HG03520 (cell line): ENCODE results near the gene EZH1.
"Not testable (repeated sequence)": the region's sequence is repeated elsewhere in the genome, so short reads cannot be mapped to it uniquely, and the experiment has no call there.

Source experiments
- ATAC-seq: cut with Tn5 transposase; IDR thresholded peaks from one replicate; pipeline ENCODE4 v1.9.1; 2021; ENCODE audit warnings: mild to moderate bottlenecking, moderate library complexity; ENCODE audit not compliant: unreplicated experiment

Gene EZH1

DNA sequence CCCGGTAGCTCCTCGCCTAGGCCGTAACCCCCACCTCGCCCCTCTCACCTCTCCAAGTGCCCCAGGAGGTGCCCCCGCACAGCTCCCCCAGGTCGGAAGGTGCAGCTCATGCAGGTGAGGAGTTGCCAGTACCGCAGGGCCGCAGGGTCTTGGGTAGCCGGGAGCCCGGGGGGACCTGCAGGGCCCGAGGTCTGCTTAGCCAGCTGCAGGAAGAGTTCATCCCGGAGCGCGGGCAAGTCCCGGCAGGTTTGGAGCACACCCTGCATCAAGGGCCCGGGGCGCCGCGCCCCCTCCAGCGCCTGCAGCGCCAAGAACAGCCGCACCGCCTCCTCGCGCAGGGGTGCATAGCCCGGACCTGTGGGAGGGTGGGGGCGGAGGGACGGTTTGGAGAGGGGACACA is 72.8 kb downstream of the EZH1 start:
- ATAC-seq, result no peak

DNA sequence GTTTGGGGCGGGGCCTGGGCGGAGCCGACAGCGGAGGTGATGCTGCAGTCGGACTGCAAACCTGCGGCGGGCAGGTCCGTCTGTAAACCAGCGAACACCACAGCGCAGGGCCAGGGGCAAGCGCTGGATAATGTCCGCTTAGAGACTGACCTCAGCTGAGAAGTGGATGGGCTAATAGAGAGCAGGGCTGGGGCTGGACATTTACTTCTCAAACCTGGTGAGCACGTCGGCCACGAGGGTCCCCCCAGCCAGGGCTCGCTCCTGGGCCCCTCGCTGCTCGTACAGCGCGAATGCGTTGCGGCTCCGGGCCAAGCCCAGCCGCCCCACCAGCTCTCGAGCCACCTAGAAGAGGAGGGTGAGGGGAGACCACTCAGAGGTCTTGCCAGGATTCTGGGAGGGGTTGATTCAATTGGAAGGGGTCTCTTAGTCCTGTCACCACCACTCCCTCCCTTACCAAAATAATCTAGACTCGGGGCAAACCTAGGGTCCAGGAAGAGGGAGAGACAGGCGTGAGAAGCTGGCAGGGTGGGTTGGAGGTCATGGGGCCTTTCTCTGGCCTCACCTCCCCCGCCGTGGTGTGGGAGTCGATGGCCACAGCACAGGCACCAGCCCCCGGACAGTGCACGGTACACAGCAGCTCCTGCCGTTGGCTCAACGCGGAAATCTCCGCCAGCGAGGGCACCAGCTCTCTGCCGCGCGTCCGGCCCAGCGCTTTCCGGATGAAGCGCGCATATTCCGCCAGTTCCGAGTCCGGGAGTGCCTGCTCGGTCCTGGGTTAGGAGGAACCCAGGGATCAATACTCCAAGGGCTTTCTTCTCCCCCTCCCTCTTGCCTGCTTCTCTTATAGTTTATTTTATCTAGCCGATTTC is 73.8 kb downstream of the EZH1 start:
- no peak for ATAC-seq

DNA sequence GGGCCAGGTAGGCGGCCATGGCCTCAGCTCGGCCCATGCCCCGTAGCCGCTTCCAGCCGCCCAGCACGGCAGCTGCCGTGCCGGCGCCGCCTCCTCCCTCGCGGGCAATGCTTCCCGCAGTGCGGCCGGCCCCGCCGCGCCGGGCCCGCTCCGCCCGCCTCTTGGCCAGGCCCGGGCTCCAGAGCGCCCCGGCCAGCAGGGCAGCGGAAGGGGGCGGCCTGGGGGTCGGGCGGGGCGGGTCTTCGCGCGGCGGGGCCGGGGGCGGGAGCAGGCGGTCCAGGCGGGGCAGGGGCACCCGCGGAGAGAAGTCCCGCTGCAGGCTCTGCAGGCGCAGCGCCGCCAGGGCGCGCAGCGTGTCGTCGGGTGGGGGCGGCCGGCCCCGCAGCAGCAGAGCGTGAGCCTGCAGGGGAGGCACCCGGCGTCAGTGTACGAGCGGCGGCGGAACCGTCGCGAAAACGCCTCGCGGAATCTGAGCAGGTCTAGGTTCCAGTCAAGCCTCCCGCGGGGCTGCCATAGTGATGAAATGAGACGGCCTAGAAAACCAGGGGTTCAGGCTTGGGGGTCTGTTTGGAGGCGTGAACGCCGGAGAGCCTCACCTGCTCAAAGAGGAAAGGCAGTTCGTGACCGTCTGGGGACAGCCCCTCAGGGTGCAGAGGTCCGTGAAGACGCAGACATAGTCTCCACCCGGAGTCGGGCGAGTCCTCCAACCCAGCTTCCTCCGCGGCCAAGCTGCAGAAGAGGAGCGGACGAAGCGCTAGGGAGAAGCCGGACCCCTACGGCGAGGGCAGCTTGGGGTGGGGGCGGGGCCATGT is 74.7 kb downstream of the EZH1 start:
- ATAC-seq, result no peak

- no peak for ATAC-seq
Observed at GRCh38 chr17:42669705-42669976, 75.2 kb downstream of the EZH1 start.

DNA sequence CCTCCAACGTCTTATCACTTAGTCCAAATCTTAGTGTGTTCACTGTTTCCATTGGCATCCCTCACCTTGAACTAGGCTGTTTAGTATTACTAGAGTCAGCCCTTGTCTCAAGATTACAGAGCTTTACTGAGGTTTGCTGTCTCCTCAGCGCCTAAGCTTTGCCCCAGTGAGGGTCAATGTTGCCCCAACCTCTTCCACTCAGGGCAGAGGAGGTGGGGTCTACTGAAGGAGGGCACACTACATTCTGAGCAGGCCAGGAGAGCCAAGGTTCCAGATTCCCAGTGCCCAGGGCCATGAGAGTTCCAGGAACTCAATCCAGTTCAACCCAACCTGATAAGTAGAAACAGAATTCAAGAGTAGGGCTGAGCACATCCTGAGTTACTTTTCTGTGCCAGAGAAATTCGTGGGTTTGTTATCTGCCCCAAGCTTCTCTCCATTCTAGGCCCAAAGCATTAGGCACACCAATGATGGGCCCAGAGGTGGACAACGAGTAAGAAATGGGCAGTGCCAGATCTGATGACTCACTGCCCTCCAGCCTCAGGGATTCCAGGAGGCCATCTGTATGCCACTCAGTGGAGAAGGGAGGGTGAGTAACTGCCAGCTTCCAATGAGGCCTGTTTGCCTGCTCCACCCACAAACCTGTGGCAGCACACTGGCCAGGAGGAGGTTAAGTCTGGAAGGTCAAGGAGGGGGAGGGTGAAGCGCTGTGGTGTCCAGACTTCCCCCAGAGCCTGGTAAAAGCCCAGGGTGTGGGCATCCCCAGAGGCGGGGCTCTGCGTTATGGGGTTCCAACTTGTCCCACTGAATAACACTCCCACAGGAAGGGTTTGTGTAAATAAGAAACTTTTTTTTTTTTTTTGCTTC is 77.5 kb downstream of the EZH1 start:
- no peak for ATAC-seq

DNA sequence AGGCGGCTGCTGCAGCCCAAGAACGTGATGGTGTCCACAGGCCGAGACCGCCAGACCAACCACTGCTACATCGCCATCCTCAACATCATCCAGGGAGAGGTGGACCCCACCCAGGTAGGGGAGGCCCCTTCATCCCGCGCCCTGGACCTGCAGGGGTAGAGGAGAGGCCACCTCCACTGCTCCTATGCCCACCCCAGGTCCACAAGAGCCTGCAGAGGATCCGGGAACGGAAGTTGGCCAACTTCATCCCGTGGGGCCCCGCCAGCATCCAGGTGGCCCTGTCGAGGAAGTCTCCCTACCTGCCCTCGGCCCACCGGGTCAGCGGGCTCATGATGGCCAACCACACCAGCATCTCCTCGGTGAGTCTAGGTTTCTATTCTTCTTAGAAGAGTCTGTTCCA is 78.7 kb downstream of the EZH1 start:
- not testable (repeated sequence) for ATAC-seq

- no peak for ATAC-seq
Observed at GRCh38 chr17:42665581-42666001, 79.2 kb downstream of the EZH1 start.

- no peak for ATAC-seq
Observed at GRCh38 chr17:42660692-42661345, 84.0 kb downstream of the EZH1 start.

DNA sequence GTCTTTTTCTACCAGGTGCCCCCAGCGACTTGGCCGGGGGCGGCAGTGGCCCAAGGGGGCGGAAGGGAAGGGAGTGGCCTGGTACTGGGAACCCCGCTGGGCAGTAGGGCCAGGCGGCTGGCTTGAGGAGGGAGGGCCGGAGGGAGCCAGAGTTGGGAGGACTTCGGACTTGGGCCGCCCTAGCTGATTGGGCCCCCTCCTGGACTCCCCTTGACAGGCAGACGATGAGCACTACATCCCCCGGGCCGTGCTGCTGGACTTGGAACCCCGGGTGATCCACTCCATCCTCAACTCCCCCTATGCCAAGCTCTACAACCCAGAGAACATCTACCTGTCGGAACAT is 84.9 kb downstream of the EZH1 start:
- ATAC-seq, result not testable (repeated sequence)

- ATAC-seq, result no peak
Observed at GRCh38 chr17:42659079-42659931, 85.5 kb downstream of the EZH1 start, which contains the start of gene TUBG2. Gene TUBG2, plus strand, starts transcription at chr17:42659284. Its CDS starts 220 bp downstream, at chr17:42659504.

GRCh38 chr17:42657824-42658588 is 86.8 kb downstream of the EZH1 start:
- ATAC-seq, result no peak

DNA sequence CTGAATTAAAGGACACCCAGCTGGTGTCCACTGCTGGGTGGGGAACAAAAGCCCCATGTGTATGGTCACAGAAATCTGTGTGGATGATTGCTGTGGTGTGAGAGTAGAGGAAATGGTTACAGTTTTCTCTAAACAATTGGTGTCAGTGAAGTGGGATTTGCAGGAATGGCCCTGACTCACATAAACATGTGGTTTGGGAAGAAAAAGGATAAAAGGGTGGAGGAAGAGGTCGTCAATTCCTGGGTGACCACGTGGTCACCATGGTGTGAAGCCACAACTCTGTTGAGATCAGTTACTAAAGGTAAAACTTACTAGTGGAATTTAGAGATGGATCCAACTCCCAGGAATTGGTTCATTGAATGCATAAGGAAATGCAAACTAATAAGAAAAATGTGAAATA is 89.3 kb downstream of the EZH1 start:
- ATAC-seq, result no peak

DNA sequence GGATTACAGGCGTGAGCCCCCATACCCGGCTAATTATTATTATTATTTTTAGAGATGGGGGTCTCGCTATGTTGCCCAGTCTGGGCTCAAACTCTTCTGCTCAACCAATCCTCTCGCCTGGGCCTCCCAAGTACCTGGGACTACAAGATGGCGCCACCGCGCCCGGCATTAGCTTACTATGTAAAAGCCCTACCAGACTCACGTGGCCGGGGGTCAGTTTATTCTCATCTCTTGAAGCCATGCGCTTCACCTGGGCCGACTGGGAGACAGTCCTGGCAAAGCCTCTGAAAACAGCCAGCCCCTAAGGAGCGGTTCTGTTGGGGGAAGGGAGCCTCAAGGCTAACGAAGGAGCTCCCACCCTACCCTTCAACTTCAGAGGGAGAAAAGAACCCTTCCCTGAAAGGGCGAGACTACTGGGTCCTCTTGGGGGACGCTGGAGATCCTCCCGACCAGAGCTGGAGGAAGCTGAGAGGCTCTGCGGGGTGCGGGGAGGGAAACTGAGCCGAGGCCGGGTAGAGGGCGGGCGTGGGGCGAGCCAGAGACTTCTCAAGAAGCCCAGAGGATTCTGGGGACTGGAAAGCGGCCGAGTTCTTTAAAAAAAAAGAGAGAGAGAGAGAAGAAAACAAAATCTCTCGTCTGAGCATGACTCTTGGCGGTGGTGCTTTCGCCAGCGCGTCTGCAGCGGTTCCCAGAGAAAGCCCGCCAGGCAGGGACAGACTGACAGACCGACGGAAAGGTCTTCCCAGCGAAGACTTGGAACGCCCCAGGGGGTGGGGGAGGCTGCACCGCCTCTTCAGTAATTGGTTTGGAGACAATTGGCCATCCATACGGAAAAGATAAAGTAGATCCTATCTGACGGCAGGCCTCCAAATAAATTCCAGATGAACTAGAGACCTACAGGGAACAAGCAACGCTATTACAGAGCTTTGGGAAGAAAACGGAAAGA is 91.4 kb downstream of the EZH1 start:
- no peak for ATAC-seq

DNA sequence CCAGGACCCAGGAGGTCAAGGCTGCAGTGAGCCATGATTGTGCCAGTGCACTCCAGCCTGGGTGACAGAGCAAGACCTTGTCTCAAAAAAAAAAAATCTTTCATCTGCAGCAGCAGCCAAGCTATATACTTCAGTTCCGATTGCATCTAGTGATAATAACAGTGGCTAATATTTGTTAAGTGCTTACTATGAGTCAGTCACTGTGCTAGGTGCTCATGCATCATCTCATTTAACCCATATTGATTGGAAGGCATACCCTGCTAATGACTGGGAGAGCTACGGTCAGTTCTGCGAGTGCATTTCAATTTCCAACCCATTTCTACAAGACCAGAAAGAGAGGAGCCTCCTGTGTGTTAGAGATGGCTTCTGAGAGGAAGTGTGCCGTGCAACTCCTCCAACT is 93.4 kb downstream of the EZH1 start:
- no peak for ATAC-seq
